ENCODE results near the gene UCK2.

UCK2 gene

GRCh38 chr1:165862448-165862847 lies 35.0 kb downstream of the UCK2 start:
- TF ChIP-seq CTCF (IDR thresholded peaks at IDR 0.05; ENCODE audit: low read depth, low read length) = no peak
- no peak for DNase-seq (ENCODE audit: extremely low read depth, low read depth)

GRCh38 chr1:165863346-165863745 lies 35.9 kb downstream of the UCK2 start:
- TF ChIP-seq CTCF (IDR thresholded peaks at IDR 0.05; ENCODE audit: low read depth, low read length) = no peak
- DNase-seq (ENCODE audit: extremely low read depth, low read depth) = no peak

GRCh38 chr1:165865633-165866340 lies 38.4 kb downstream of the UCK2 start:
- no peak for TF ChIP-seq CTCF (IDR thresholded peaks at IDR 0.05; ENCODE audit: low read depth, low read length)
- no peak for DNase-seq (ENCODE audit: extremely low read depth, low read depth)

- DNase-seq (ENCODE audit: extremely low read depth, low read depth) = no peak
- TF ChIP-seq CTCF (IDR thresholded peaks at IDR 0.05; ENCODE audit: low read depth, low read length) = peak; percentile 7; the same call in 1 of the 2 replicates
Observed at GRCh38 chr1:165869343-165869742, 41.9 kb downstream of the UCK2 start.

- DNase-seq (ENCODE audit: extremely low read depth, low read depth) = no peak
- peak; percentile 18; the same call in 1 of the 2 replicates for TF ChIP-seq CTCF (IDR thresholded peaks at IDR 0.05; ENCODE audit: low read depth, low read length)
Observed at GRCh38 chr1:165871311-165872067, 44.1 kb downstream of the UCK2 start.

GRCh38 chr1:165873481-165873880 lies 46.1 kb downstream of the UCK2 start:
- no peak for TF ChIP-seq CTCF (IDR thresholded peaks at IDR 0.05; ENCODE audit: low read depth, low read length)
- DNase-seq (ENCODE audit: extremely low read depth, low read depth) = no peak

DNA sequence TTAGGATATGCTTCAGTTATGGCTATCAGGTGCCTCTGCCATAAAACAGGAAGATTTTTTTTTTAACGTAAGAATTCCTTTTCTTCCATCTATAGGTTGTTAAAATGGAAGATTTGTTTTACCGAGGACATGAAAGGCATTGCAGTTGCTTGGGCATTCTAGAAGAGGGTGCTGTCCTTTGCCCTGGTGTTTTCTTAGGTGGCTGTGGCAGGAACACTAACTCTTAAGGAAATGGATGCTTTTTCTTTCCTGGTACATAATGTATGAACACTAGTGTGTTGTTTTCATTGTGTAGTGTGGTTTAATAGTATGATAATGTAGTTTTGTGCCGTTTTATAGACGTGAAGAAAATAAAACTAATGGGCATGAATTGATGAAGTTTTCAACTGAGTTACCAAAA lies 47.2 kb downstream of the UCK2 start:
- no peak for TF ChIP-seq CTCF (IDR thresholded peaks at IDR 0.05; ENCODE audit: low read depth, low read length)
- DNase-seq (ENCODE audit: extremely low read depth, low read depth) = no peak
